Measurements from ENCODE around the gene SPIRE1.

The SPIRE1 gene

GRCh38 chr18:12409469-12409868 is 248.4 kb downstream of the SPIRE1 start:
- DNase-seq = no peak

GRCh38 chr18:12408247-12408869 is 249.5 kb downstream of the SPIRE1 start:
- no peak for DNase-seq

DNA sequence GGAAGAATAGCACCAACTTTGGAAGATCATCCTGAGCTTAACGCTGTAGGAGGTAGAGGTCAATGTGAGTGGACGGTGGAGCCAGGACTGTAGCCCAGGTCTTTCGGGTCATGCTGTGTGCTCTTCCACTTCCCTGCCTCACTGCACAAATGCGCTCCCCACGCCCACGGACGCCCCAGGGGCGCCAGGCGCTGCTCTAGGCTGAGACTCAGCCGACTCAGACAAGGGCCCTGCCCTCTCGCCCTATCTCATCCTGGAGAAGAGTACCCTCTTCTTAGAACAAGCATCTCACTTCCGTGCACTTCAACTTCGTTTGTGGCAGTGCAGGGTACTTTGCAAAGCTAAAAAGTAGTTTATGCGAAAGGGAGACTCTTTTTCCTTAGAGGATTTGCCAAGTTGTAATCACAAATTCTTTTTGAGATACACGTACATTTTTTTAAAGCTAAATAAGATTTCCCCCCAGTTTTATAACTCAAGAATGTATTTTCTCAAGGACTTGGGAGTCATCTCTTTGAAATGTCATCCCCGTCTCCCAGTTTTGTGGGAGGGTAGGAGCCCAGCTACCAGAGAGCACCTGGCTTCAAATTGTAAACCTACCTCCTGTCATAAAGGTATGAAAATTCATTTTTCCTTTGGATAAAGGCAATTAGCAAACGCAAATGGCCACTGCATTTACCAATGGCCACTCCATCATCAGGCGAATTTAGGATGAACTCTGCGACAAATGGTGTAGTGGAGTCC is 251.4 kb downstream of the SPIRE1 start:
- peak in 1 of 2 experiments; percentile 17 for DNase-seq

- DNase-seq = no peak
These were observed 252.8 kb downstream of the SPIRE1 start for GRCh38 chr18:12405066-12405465.

DNA sequence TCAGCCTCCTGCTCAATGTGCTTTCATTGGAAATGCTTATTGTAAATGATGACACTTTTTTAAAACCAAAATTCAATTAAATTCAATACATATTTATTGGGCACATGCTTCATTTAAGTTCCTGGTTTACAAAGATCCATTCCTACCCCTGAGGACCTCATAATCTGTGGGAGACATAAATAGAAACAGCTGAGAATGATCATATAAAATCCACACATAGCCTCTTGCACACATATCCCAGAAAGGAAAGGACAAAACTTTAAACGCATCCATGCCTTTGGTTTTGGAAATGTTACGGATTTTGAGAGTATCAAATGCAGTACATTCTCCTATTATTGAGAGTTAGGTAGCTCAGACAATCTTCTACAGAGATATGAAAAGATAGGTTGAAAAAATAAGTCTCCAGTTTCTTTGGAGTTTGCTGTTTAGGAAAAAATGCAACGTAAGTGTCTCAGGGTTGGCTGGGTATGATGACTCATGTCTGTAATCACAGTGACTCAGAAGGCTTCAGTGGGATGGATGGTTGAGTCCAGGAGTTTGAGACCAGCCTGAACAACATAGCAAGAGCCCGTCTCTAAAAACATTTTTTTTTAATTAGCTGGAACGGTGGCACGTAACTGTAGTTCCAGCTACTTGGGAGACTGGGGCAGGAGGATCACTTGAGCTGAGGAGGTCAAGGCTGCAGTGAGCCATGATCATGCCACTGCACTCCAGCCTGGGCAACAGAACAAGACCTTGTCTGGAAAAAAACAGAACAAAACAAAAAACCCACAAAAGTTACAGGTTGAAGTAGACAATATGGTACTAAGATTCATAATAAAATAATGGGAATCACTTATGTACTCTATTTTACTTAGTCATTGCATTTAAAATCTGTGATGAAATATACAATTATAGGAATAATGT is 254.1 kb downstream of the SPIRE1 start:
- no peak for DNase-seq

DNA sequence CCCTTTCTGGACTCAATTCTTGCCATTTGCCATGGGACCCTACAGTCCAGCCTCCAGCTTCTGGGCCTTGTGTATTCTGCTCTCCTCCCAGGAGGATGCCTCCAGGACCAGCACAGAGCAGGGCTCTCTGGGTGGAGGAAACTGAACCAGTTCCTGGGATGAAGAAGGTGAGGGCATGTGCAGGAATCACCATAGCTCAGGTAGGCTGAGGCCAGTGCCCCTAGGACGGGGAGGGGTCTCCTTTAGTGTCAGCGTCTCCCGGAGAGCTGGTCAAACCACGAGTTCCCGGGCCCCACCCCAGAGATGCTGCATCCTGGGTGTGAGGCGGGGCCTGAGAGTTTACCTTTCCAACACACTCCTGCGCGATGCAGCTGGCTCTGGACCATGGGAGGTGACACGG is 256.0 kb downstream of the SPIRE1 start:
- no peak for DNase-seq

DNA sequence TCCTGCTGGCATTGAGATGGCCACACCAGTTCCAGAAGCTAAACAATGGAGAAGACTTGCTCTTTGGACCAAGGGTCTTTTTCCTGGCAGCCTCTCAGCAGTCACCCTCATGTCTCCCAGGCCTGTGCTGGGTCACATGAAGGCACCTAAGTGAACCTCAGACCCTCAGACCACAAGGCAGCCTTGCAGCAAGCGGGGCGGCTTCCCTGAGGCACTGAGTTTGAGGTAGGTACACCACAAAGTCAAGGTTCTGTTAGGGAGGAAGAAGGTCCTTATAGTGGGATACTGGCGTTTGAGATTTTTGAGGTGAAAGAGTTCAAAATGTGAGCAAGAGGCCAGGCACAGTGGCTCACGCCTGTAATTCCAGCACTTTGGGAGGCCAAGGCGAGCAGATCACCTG is 258.7 kb downstream of the SPIRE1 start:
- no peak for DNase-seq

- DNase-seq = no peak
These were observed 259.3 kb downstream of the SPIRE1 start for GRCh38 chr18:12398625-12399024.

DNA sequence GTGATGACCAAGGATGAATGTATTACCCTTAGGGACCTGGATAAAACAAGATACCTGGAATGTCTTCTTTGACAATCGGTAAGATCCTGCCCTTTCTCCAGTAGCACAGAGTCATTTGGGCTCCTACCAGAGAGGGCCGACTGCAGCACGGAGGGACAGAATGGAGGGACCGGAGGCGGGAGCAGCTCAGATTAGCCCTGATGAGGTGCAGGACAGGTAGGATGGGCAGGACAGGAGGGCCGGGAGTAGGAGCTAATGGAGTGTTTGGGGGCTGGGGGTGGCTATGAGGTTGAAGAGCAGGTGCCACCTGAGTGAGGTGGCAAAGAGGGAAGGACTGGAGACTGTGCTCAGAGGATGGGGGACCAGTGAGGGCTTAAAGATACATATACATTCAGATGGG is 260.1 kb downstream of the SPIRE1 start:
- no peak for DNase-seq

- DNase-seq = no peak
These were observed 260.7 kb downstream of the SPIRE1 start for GRCh38 chr18:12397254-12397653.

All from activated CD4-positive, alpha-beta T cell treated with anti-CD3 and anti-CD28 coated beads, Interleukin-2, amount 50 U/mL, for 4 hours (primary cell).